GM19397 (cell line): ENCODE measurements around the gene KLHL34.

ENCODE experiments used
- ATAC-seq: cut with Tn5 transposase; IDR thresholded peaks from one replicate; pipeline ENCODE4 v1.9.1; 2021; ENCODE audit warnings: mild to moderate bottlenecking, moderate library complexity; ENCODE audit not compliant: unreplicated experiment

KLHL34 gene

DNA sequence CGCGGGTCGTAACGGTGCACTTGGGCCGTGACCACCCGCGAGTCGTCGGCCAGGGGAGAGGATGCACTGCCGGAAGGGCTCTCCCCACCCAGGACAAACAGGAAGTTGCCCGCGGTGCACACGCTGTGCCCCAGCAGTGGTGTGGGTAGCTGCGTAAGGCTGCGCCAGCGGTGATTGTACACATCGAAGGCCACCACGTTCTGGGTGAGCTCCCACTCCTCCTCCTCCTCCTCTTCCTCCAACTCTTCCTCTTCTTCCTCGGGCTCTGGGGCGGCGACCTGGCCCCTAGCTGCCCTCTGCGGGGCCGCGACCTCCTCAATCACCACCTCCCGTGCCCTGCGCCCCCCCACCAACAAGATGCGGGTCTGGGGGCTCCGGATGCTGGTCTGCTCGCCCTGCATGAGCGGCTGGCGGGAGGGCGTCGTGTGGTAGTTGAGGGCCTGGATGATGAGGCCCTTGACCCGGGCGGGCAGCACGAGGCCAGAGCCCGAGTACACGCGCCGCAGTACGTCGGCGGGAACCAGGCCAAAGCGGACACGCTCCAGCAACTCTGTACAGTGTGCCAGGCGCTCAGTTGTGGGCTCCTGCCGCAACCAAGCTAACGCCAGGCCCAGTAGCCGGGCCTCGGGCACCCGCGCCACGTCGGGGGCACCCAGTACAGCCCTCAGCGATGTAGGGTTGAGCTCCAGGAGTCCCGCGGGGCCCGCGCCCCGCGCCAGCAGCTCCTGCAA lies 1.4 kb downstream of the KLHL34 start:
- ATAC-seq = no peak

GRCh38 chrX:21655901-21656586 lies 2.1 kb downstream of the KLHL34 start:
- ATAC-seq = no peak

DNA sequence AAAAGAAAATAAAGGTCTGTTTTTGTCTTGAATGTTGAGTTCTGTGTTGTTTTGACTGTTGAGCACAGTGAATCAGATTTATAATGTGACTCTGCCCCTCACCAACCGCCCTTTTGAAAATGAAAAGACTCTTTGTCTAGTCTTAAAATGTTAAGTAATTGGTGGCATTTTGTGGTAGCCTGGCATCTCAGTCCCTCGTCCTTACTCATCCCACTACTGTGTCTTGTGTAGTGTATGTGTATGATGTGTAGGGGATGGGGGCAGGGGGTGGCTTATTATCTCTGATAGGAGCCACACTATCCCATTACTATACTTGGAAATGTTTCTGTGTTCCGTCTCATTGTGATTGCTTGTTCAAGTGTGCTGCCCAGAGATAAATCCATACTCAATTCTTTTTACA lies 12.2 kb downstream of the KLHL34 start:
- ATAC-seq = no peak

DNA sequence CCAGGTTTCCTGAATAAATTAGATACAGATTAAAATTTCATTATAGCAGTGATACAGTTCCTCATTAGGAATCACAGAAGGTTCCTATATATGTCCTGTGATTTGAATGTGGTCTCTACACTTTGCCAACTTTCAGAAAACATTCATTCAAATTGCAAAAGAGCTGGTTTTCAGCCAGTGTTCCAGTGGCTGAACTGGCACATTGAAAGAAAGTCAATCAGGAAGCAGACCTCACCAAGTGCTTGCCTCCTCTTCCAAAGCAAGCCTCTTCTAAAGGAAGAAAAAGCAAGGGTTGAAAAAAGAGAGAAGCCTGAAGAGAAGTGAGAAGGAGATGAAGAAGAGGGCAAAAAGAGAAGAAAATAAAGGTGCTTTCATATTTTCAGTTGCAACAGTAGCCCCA lies 12.7 kb downstream of the KLHL34 start:
- ATAC-seq = no peak

GRCh38 chrX:21639775-21640174 lies 18.4 kb downstream of the KLHL34 start:
- ATAC-seq = no peak

GRCh38 chrX:21638311-21638710 lies 19.8 kb downstream of the KLHL34 start:
- no peak for ATAC-seq

DNA sequence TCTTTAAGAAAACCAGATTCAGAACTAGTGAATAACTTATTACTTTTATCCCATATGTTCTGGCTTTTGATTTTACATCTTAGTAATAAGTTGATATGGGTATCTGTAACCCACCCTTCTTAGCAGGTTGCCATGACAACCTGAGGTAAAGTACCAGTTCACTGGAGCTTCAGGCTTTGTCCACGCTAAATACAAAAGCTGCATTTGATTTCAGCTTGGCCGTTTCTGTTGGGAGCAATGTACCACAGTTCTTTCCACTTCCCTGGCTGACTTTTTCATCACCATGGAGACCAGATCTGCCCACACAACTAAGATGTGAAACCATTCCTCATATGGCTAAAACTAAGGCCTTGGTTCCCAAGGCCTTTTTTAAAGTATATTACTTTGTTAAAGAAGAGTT lies 26.1 kb downstream of the KLHL34 start:
- no peak for ATAC-seq

DNA sequence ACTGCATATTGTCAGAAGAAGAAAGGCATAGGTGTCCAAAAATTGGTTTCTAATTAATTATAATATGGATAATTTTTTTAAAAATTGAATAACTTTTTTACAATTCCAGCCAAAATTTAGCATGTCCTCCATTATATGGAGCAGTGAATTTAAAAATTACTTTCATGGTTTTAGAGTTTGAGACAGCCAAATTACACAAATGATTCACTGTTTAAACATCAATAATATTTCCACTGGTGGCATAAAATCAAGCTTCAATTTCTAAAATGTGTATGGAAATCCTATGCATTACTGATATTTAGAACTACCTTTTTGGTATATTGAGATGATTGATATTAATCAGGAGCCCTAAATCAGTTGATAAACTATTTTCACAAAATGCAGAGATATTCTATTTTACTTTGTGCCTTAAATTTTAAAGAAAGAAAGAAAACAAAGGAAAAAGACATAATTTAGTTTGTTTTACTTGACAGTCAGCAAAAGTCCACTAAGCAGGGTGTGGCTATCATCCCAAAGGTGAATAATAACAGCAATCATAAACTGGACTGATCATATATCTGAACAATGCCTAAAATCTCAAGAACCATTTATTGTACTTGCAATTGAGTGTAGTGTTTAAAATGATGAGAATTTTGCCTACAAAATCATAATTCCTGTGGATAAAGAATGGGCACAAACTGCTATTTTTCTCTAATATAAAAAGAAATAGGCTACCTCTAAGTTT lies 34.2 kb downstream of the KLHL34 start:
- ATAC-seq = no peak

DNA sequence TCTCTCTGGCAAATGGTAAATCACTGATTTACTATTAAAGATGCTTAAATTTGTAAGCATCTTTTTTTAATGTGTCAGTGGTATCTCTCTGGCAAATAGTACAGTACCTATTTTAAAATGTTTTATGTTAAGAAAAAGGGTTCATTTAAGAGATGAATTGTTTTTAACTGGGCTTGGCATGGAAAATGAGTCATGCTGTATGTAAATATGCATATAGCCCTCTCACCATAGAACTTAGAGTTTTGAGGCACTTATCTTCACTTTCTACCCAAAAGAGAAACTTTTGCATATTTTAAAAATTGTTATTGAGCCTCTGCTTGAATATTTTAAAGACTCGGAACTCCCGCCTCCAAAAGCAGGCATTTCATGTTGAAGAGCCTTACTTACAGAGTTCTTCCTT lies 37.9 kb downstream of the KLHL34 start:
- no peak for ATAC-seq

DNA sequence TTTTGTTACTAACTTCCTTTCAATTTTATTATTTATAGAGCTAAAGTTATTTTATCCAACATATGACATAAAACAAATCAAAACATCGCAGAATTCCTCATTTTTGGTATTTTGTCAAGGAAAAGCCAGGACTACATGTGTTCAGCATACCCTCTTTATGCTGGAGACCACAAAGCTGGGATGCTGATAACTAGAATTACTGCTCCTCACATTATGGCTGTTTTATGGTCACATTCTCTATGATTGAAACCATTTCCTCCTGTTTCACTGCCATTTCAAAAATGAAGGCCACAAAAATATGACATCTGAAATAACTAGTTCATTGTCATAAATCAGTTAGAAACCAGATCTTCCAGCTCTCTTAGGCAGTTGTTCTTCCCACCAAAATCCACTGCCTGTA lies 41.7 kb downstream of the KLHL34 start:
- ATAC-seq = no peak

DNA sequence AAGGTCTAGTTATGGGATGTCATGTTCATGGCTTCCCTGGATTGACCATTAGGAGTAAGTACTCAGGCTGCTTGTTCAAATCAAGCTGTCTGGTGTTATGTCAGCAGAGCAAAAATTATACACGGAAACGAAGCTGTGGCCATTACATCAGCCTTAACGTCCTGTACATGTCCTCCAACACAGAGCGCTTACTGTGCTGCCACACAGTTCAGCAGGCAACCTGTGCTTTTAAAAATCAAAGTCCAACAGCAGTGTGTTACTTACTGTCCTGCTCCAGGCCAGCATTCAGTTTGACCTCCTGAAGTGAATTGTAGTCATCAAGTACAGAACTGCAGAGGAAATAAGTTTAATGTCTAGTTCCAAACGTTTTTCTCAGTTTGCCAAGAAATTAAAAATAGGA lies 46.0 kb downstream of the KLHL34 start:
- ATAC-seq = no peak

GRCh38 chrX:21610168-21610567 lies 48.0 kb downstream of the KLHL34 start:
- ATAC-seq = no peak

DNA sequence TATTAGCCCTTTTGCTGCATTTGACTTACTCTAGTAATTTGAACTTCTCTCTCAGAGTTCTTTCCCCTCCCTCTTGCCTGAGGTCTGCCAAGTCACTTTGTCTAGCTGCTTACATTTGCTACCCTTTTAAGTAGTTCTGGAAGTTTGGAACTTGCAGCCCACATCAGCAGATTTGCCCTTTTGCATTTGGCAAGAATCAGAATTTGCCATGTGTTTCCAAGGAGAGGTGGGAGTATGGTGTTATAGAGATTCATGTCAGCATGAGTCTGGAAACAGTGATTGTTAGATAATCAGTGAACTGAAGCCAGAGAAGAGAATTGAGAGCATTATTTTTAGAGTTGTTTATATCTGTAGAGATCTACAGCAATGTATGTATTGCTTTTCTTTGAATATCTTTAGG lies 52.1 kb downstream of the KLHL34 start:
- ATAC-seq = no peak
